ENCODE results near the gene PLPPR1. TPM values are rescaled to one million over a fixed set of nuclear protein-coding genes. Genes with fewer than 3 reads are reported as not detected.

The PLPPR1 gene
- total and polyA plus RNA-seq, 2 donors (not counting 1 experiment from before 2014, with no cell fraction given) = not detected

GRCh38 chr9:101254733-101255433, 226.4 kb downstream of the PLPPR1 start:
- Histone ChIP-seq H3K27ac (ENCODE audit: insufficient read depth, low read length) (no peak overlapping the region), H3K4me1 (ENCODE audit: control insufficient read depth, extremely low read depth, insufficient read depth, low read length) (no peaks in the 10 kb centered on the region), H3K9ac (ENCODE audit: insufficient read depth, low read length) (no peak overlapping the region), H3K4me2 (ENCODE audit: extremely low read depth, insufficient read depth, low read length) (no peak overlapping the region), H2AFZ (ENCODE audit: low read length) (no peak overlapping the region), H3K27me3 (ENCODE audit: control insufficient read depth, insufficient read depth, low read length) (no peaks in the 10 kb centered on the region), H4K20me1 (ENCODE audit: control insufficient read depth, extremely low read depth, insufficient read depth, low read length) (no peaks in the 10 kb centered on the region), H3K79me2 (ENCODE audit: control insufficient read depth, insufficient read depth, low read length) (no peaks in the 10 kb centered on the region), H3K4me3 (replicated peaks in 1 of 4; ENCODE audit: control extremely low read depth in 1 of 4, insufficient read depth in 1 of 4, low read depth in 3 of 4, low read length in 4 of 4) (no peak overlapping the region), H3K9me3 (ENCODE audit: control insufficient read depth, insufficient read depth, low read depth, low read length) (no peaks in the 10 kb centered on the region), H3K36me3 (ENCODE audit: control insufficient read depth, insufficient read depth, low read length) (no peaks in the 10 kb centered on the region)
- TF ChIP-seq EZH2 (IDR thresholded peaks at IDR 0.05; ENCODE audit: low read length, missing control alignments) = no peak
- TF ChIP-seq, protein P1, sequence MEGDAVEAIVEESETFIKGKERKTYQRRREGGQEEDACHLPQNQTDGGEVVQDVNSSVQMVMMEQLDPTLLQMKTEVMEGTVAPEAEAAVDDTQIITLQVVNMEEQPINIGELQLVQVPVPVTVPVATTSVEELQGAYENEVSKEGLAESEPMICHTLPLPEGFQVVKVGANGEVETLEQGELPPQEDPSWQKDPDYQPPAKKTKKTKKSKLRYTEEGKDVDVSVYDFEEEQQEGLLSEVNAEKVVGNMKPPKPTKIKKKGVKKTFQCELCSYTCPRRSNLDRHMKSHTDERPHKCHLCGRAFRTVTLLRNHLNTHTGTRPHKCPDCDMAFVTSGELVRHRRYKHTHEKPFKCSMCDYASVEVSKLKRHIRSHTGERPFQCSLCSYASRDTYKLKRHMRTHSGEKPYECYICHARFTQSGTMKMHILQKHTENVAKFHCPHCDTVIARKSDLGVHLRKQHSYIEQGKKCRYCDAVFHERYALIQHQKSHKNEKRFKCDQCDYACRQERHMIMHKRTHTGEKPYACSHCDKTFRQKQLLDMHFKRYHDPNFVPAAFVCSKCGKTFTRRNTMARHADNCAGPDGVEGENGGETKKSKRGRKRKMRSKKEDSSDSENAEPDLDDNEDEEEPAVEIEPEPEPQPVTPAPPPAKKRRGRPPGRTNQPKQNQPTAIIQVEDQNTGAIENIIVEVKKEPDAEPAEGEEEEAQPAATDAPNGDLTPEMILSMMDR (conservative IDR thresholded peaks at IDR 0.05 in 1 of 2, IDR thresholded peaks at IDR 0.05 in 1 of 2; ENCODE audit: low read depth in 1 of 2, low read length in 2 of 2) = no peak
- no peak for DNase-seq (ENCODE audit: low read depth in 2 of 2)

DNA sequence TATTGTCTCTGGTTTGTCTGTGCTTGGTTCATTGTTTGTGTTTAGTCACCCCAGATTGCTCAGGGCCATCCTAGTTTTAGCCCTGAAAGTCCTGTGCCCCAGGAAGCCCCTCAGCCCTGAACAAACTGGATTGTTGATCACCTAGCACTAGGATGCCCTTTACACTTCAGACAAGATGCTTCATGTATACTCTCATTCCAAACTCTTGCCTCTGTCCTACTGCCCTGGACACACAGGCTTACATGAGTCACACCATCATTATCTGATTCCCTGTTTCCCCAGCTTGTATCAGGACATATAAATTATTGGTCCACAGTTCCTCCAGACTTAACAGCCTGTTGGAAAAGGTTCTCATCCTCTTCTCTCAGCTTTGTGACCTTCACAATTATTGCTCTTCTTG, 236.2 kb downstream of the PLPPR1 start:
- Histone ChIP-seq H3K27ac (ENCODE audit: insufficient read depth, low read length) (no peak overlapping the region), H3K4me1 (ENCODE audit: control insufficient read depth, extremely low read depth, insufficient read depth, low read length) (no peaks in the 10 kb centered on the region), H3K4me2 (ENCODE audit: extremely low read depth, insufficient read depth, low read length) (no peak overlapping the region), H3K9ac (ENCODE audit: insufficient read depth, low read length) (no peak overlapping the region), H4K20me1 (ENCODE audit: control insufficient read depth, extremely low read depth, insufficient read depth, low read length) (no peaks in the 10 kb centered on the region), H3K36me3 (ENCODE audit: control insufficient read depth, insufficient read depth, low read length) (no peaks in the 10 kb centered on the region), H3K79me2 (ENCODE audit: control insufficient read depth, insufficient read depth, low read length) (no peaks in the 10 kb centered on the region), H2AFZ (ENCODE audit: low read length) (no peak overlapping the region), H3K9me3 (ENCODE audit: control insufficient read depth, insufficient read depth, low read depth, low read length) (no peaks in the 10 kb centered on the region), H3K27me3 (ENCODE audit: control insufficient read depth, insufficient read depth, low read length) (no peaks in the 10 kb centered on the region), H3K4me3 (replicated peaks in 1 of 4; ENCODE audit: control extremely low read depth in 1 of 4, insufficient read depth in 1 of 4, low read depth in 3 of 4, low read length in 4 of 4) (no peak overlapping the region)
- DNase-seq (ENCODE audit: low read depth in 2 of 2) = no peak
- TF ChIP-seq, protein P1 (conservative IDR thresholded peaks at IDR 0.05 in 1 of 2, IDR thresholded peaks at IDR 0.05 in 1 of 2; ENCODE audit: low read depth in 1 of 2, low read length in 2 of 2) = no peak
- TF ChIP-seq EZH2 (IDR thresholded peaks at IDR 0.05; ENCODE audit: low read length, missing control alignments) = no peak

- TF ChIP-seq, protein P1 (conservative IDR thresholded peaks at IDR 0.05 in 1 of 2, IDR thresholded peaks at IDR 0.05 in 1 of 2; ENCODE audit: low read depth in 1 of 2, low read length in 2 of 2) = no peak
- TF ChIP-seq EZH2 (IDR thresholded peaks at IDR 0.05; ENCODE audit: low read length, missing control alignments) = no peak
- Histone ChIP-seq H3K27ac (ENCODE audit: insufficient read depth, low read length) (no peak overlapping the region), H3K4me3 (replicated peaks in 1 of 4; ENCODE audit: control extremely low read depth in 1 of 4, insufficient read depth in 1 of 4, low read depth in 3 of 4, low read length in 4 of 4) (no peak overlapping the region), H3K4me1 (ENCODE audit: control insufficient read depth, extremely low read depth, insufficient read depth, low read length) (no peaks in the 10 kb centered on the region), H2AFZ (ENCODE audit: low read length) (no peak overlapping the region), H3K27me3 (ENCODE audit: control insufficient read depth, insufficient read depth, low read length) (no peaks in the 10 kb centered on the region), H3K9ac (ENCODE audit: insufficient read depth, low read length) (no peak overlapping the region), H3K9me3 (ENCODE audit: control insufficient read depth, insufficient read depth, low read depth, low read length) (no peaks in the 10 kb centered on the region), H3K79me2 (ENCODE audit: control insufficient read depth, insufficient read depth, low read length) (no peaks in the 10 kb centered on the region), H4K20me1 (ENCODE audit: control insufficient read depth, extremely low read depth, insufficient read depth, low read length) (no peaks in the 10 kb centered on the region), H3K36me3 (ENCODE audit: control insufficient read depth, insufficient read depth, low read length) (no peaks in the 10 kb centered on the region), H3K4me2 (ENCODE audit: extremely low read depth, insufficient read depth, low read length) (no peak overlapping the region)
- DNase-seq (ENCODE audit: low read depth in 2 of 2) = no peak
Observed at GRCh38 chr9:101265261-101265660, 236.7 kb downstream of the PLPPR1 start.
